ENCODE data around the gene SEPTIN3. TPM values are rescaled to one million over a fixed set of nuclear protein-coding genes. Genes with fewer than 3 reads are reported as not detected.

SEPTIN3 gene
- total and polyA plus RNA-seq, 3 donors from 2014 or later, result 1.6 to 2.4 (median 2.2) TPM

DNA sequence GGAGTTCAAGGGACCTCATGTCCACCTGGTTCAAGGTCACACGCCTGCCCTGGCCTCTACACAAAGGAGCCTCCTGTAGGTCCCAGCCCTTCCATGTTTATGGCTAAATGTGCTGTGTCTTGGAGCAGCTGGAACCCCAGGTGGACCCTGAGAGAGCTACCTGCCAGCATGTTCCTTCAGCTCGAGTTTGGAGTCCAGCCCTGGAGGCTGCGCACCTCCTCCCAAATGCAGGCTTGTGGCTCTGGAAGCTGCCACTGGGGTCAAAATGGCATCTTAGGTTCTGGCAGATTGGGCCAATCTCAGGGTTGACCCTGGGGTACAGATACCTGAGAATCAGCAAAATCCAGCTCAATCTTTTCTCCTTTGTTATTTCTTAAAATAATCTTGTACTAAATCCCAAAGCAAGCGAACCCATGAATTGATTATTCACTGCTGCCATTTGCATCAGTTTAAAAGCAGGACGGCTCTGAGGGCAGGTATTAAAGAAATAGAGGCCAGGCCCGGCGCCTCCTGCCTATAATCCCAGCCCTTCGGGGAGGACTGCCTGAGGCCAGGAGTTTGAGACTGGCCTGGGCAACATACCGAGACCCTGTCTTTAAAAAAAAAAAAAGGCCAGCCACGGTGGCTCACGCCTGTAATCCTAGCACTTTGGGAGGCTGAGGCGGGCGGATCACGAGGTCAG is 45.5 kb upstream of the SEPTIN3 start:
- no peak overlapping the region for H3K4me3 ChIP-seq
- peaks cover 9% of the 10 kb centered on the region for H3K4me1 ChIP-seq
- H3K27me3 ChIP-seq, result no peaks in the 10 kb centered on the region
- DNase-seq, result no peak
- no peak overlapping the region for H3K27ac ChIP-seq
- intact Hi-C loops (cut with DNase I; ENCODE audit: low total_unique reads), result no loop called here
- H3K9me3 ChIP-seq, result no peaks in the 10 kb centered on the region
- WGBS, 2 donors, result 85 to 94% methylated on average over 14 of the region's 14 CpGs
- TF ChIP-seq POLR2A (IDR thresholded peaks at IDR 0.05) (no peak), CTCF (IDR thresholded peaks at IDR 0.05) (no peak)
- H3K36me3 ChIP-seq (ENCODE audit: low read depth, missing control alignments), result no peaks in the 10 kb centered on the region

- H3K9me3 ChIP-seq, result no peaks in the 10 kb centered on the region
- intact Hi-C loops (cut with DNase I; ENCODE audit: low total_unique reads), result no loop called here
- TF ChIP-seq CTCF (IDR thresholded peaks at IDR 0.05), result peak in 2 of 3 experiments; percentile 28 to 48
- TF ChIP-seq POLR2A (IDR thresholded peaks at IDR 0.05), result no peak
- H3K4me1 ChIP-seq, result peaks cover 2% of the 10 kb centered on the region
- peak overlapping the region; percentile 38 to 42 for H3K4me3 ChIP-seq
- 9 to 17% methylated on average over 20 to 29 of the region's 48 CpGs for WGBS, 2 donors
- H3K27ac ChIP-seq, result no peak overlapping the region
- no peaks in the 10 kb centered on the region for H3K27me3 ChIP-seq
- no peaks in the 10 kb centered on the region for H3K36me3 ChIP-seq (ENCODE audit: low read depth, missing control alignments)
- peak; percentile 71 for DNase-seq
These were observed 43.3 kb upstream of the SEPTIN3 start for GRCh38 chr22:41925783-41926460.

GRCh38 chr22:41927813-41928212 is 41.4 kb upstream of the SEPTIN3 start:
- intact Hi-C loops (cut with DNase I; ENCODE audit: low total_unique reads), result no loop called here
- DNase-seq, result no peak
- no peaks in the 10 kb centered on the region for H3K36me3 ChIP-seq (ENCODE audit: low read depth, missing control alignments)
- H3K4me3 ChIP-seq, result no peak overlapping the region
- 80 to 84% methylated on average over 6 of the region's 6 CpGs for WGBS, 2 donors
- peaks cover 2% of the 10 kb centered on the region for H3K4me1 ChIP-seq
- H3K27me3 ChIP-seq, result no peaks in the 10 kb centered on the region
- TF ChIP-seq POLR2A (IDR thresholded peaks at IDR 0.05) (no peak), CTCF (IDR thresholded peaks at IDR 0.05) (no peak)
- H3K27ac ChIP-seq, result no peak overlapping the region
- no peaks in the 10 kb centered on the region for H3K9me3 ChIP-seq

- H3K36me3 ChIP-seq (ENCODE audit: low read depth, missing control alignments), result no peaks in the 10 kb centered on the region
- H3K27ac ChIP-seq, result no peak overlapping the region
- TF ChIP-seq CTCF (IDR thresholded peaks at IDR 0.05), result no peak
- TF ChIP-seq POLR2A (IDR thresholded peaks at IDR 0.05), result no peak
- intact Hi-C loops (cut with DNase I; ENCODE audit: low total_unique reads), result no loop called here
- 81% methylated on average over 8 to 12 of the region's 14 CpGs for WGBS, 2 donors
- H3K27me3 ChIP-seq, result no peaks in the 10 kb centered on the region
- H3K4me1 ChIP-seq, result peaks cover 2% of the 10 kb centered on the region
- no peak overlapping the region for H3K4me3 ChIP-seq
- DNase-seq, result no peak
- H3K9me3 ChIP-seq, result no peaks in the 10 kb centered on the region
These were observed 40.4 kb upstream of the SEPTIN3 start for GRCh38 chr22:41928593-41929417.
